Spleen (tissue), 11 donors: Measurements from ENCODE around the gene PRMT2. TPM values are rescaled to one million over a fixed set of nuclear protein-coding genes. Genes with fewer than 3 reads are reported as not detected.

ENCODE experiments used
- DNase-seq: peaks from one replicate; pipeline ENCODE4 v3.0.0-alpha.2; 2020
- H3K27ac ChIP-seq, 8 donors: fragments of 200-600 bp; sonication (generic) in 7 of 8; 1 replicate in 4 of 8; 2 replicates in 4 of 8; pipeline versions ENCODE4 v1.5.0 to v1.8.0; 2016 to 2021; ENCODE audit warnings: inconsistent platforms in 4 of 8, mild to moderate bottlenecking in 4 of 8, moderate library complexity in 1 of 8
- H3K27me3 ChIP-seq, 7 donors: fragments of 200-600 bp; sonication (generic) in 6 of 7; replicated peaks in 1 of 7; 1 replicate in 4 of 7; 2 replicates in 3 of 7; pipeline versions ENCODE4 v1.5.0 to v1.8.0; 2016 to 2021; ENCODE audit warnings: inconsistent platforms in 3 of 7, mild to moderate bottlenecking in 1 of 7
- H3K36me3 ChIP-seq, 6 donors: fragments of 200-600 bp; sonication (generic) in 5 of 6; 1 replicate in 4 of 6; 2 replicates in 2 of 6; pipeline versions ENCODE4 v1.5.0 to v1.8.0; 2016 to 2021; ENCODE audit warnings: inconsistent platforms in 2 of 6
- H3K4me1 ChIP-seq, 6 donors: fragments of 200-600 bp; sonication (generic) in 5 of 6; 1 replicate in 3 of 6; 2 replicates in 3 of 6; pipeline versions ENCODE4 v1.5.0 to v1.8.0; 2016 to 2021; ENCODE audit warnings: inconsistent platforms in 3 of 6
- H3K4me3 ChIP-seq, 8 donors: fragments of 200-600 bp; sonication (generic) in 7 of 8; 1 replicate in 4 of 8; 2 replicates in 4 of 8; pipeline versions ENCODE4 v1.5.0 to v1.8.0; 2016 to 2021; ENCODE audit warnings: inconsistent platforms in 4 of 8, mild to moderate bottlenecking in 4 of 8, moderate library complexity in 2 of 8
- H3K9me3 ChIP-seq, 8 donors: fragments of 200-600 bp; sonication (generic) in 7 of 8; 1 replicate in 4 of 8; 2 replicates in 4 of 8; pipeline versions ENCODE4 v1.5.0 to v1.8.0; 2016 to 2021; ENCODE audit warnings: inconsistent platforms in 4 of 8
- POLR2A ChIP-seq, 3 donors: fragments of 450-650 bp; IDR thresholded peaks; one replicate each; pipeline ENCODE4 v1.5.1; 2017; ENCODE audit warnings: antibody characterized with exemption in 3 of 3, mild to moderate bottlenecking in 1 of 3
- POLR2AphosphoS5 ChIP-seq, 3 donors: sonication (generic); formaldehyde crosslinking; IDR thresholded peaks; one replicate each; pipeline ENCODE4 v1.5.1; 2017; ENCODE audit warnings: antibody characterized with exemption in 3 of 3
- WGBS, 5 donors: extraction: QIAGEN DNeasy Blood & Tissue Kit in 3 of 5; methylation state at CpG; one replicate each; pipeline versions ENCODE4 v1.1.5 to v1.1.7; 2013 to 2018; 5-methylcytosine and 5-hydroxymethylcytosine counted together
- intact Hi-C: fragments of 100-400 bp; cut with DNase I; formaldehyde crosslinking; loops from one replicate; pipeline ENCODE4 v1.15.0; 2023; ENCODE audit warnings: low total_unique reads
- polyA plus RNA-seq, 3 donors: library from polyadenylated mRNA; stranded (reverse); fragments of 200-250 nt; gene quantifications; one replicate each; pipeline ENCODE4 v1.2.1, GENCODE V29; 2013
- total RNA-seq, 7 donors: library from RNA; depleted of rRNA in 3 of 7; stranded (reverse); fragments of >200 nt in 3 of 7; fragmentation: NEBNext Ultra II Directional in 4 of 7; extraction: Animal tissue kit (Norgen Biotek cat#: 25700) in 4 of 7; gene quantifications; one replicate each; pipeline versions ENCODE4 v1.1.0 to v1.2.1, GENCODE V29; 2016 to 2021
- TF ChIP-seq, protein P1 (sequence below), 11 experiments: fragments of 200-600 bp in 7 of 11; fragments of 450-650 bp in 4 of 11; sonication (generic) in 4 of 11; IDR thresholded peaks in 8 of 11; conservative IDR thresholded peaks in 3 of 11; 1 replicate in 7 of 11; 2 replicates in 4 of 11; pipeline versions ENCODE4 v1.4.0 to v1.8.0; 2016 to 2021; ENCODE audit warnings: antibody characterized with exemption in 11 of 11, inconsistent platforms in 4 of 11, mild to moderate bottlenecking in 1 of 11
- donor health status: healthy with polysubstance abuse.
- donor health status: DM: no; HTN: no; CAD: no; lungs with moderate emphysema.
- donor health status: DM: no; HTN: no; CAD: no.
- donor health status: Bipolar disorder and iron deficiency.
- donor health status: healthy.
- donor health status: DM: no; HTN: no; CAD: no.
- donor health status: DM: yes; HTN: yes; CAD: no.

The PRMT2 gene
- total and polyA plus RNA-seq, 10 donors = 57.8 to 129 (median 103) TPM

DNA sequence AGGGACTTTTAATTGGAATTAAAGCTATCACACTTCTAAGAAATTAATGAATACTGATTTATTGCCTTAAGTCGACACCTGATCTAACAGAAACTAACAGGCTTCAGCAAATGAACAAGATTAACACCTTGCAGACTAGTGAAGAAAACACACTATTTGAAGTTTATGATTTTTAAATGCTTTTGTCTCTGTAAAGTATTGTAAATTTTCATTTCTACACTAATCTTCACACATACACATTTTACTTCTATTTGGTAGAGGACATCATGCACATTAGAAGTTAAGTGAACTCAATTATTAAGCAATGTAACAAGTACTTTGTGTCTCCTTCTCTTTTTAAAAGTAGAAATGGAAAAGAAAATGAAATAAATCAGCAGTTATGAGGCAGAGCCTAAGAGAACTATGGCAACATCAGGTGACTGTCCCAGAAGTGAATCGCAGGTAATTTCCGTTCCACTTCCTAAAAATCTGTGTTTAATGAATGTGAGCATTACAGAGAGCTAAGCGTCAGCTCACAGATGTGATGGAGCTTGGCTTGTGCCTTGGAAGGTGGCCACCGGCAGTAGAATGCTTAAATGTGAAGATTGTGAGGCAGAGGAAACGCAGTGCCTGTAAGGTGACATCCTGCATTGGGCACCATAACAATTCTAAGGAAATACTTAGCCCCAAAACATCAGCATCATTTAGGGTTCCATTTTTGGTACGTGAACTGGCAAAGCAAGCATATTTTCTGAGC, 1.2 kb downstream of the PRMT2 start:
- Histone ChIP-seq H3K4me1 (peaks cover 29 to 70% (median 52%) of the 10 kb centered on the region in 6 donors), H3K9me3 (no peaks in the 10 kb centered on the region), H3K27me3 (no peaks in the 10 kb centered on the region), H3K4me3 (peak overlapping the region in 7 of 8 donors; percentile 90 to 98 (median 94)), H3K27ac (peak overlapping the region in 7 of 8 donors; percentile 99 to 100 (median 99)), H3K36me3 (peaks cover 0 to 31% (median 9%) of the 10 kb centered on the region in 6 donors)
- intact Hi-C loops = no loop called here
- WGBS, 5 donors = 62 to 73% (median 65%) methylated on average over 7 of the region's 7 CpGs
- TF ChIP-seq POLR2A (IDR thresholded peaks at IDR 0.05) (no peak), POLR2AphosphoS5 (IDR thresholded peaks at IDR 0.05) (no peak)
- TF ChIP-seq, protein P1, sequence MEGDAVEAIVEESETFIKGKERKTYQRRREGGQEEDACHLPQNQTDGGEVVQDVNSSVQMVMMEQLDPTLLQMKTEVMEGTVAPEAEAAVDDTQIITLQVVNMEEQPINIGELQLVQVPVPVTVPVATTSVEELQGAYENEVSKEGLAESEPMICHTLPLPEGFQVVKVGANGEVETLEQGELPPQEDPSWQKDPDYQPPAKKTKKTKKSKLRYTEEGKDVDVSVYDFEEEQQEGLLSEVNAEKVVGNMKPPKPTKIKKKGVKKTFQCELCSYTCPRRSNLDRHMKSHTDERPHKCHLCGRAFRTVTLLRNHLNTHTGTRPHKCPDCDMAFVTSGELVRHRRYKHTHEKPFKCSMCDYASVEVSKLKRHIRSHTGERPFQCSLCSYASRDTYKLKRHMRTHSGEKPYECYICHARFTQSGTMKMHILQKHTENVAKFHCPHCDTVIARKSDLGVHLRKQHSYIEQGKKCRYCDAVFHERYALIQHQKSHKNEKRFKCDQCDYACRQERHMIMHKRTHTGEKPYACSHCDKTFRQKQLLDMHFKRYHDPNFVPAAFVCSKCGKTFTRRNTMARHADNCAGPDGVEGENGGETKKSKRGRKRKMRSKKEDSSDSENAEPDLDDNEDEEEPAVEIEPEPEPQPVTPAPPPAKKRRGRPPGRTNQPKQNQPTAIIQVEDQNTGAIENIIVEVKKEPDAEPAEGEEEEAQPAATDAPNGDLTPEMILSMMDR (IDR thresholded peaks at IDR 0.05 in 8 of 11, conservative IDR thresholded peaks at IDR 0.05 in 3 of 11) = no peak
- DNase-seq = no peak

DNA sequence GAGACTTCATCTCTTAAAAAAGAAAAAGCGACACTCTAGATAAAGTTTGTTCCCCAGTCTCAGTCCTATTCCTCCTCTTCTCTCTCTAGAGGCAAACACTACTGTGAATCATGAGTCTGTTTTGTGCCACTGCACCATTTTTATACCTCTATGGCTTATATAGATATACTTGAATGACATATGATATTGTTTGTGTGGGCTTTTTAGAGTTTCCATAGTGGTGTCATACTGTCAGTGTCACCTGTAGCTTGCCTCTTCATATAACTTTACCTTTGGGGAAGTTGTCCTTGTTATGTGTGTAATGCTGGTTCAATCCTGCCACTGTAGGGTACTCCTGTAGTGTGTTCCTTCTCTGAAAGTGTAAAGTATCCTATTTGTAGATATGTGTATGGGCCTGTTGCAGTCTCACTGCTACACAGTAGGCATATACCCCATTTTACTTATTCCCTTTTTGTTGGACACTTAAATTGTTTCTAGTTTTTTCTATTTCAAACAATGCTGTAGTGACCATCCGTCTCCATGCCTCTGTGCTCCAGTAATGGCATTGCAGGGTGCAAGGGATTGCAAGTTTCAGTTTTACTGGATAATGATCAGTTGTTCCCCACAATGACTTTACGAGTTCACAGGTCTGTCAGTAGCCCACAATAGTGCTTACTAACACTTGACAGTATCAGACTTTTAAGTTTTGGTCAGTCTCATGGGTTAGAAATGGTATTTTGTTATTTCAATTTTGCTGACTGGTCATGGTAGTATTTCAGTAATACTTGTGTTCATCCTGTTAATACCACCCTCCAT, 2.7 kb downstream of the PRMT2 start:
- H3K27ac ChIP-seq = peak overlapping the region in 6 of 8 donors; percentile 33 to 100 (median 47)
- 43 to 62% (median 54%) methylated on average over 3 of the region's 3 CpGs for WGBS, 5 donors

DNA sequence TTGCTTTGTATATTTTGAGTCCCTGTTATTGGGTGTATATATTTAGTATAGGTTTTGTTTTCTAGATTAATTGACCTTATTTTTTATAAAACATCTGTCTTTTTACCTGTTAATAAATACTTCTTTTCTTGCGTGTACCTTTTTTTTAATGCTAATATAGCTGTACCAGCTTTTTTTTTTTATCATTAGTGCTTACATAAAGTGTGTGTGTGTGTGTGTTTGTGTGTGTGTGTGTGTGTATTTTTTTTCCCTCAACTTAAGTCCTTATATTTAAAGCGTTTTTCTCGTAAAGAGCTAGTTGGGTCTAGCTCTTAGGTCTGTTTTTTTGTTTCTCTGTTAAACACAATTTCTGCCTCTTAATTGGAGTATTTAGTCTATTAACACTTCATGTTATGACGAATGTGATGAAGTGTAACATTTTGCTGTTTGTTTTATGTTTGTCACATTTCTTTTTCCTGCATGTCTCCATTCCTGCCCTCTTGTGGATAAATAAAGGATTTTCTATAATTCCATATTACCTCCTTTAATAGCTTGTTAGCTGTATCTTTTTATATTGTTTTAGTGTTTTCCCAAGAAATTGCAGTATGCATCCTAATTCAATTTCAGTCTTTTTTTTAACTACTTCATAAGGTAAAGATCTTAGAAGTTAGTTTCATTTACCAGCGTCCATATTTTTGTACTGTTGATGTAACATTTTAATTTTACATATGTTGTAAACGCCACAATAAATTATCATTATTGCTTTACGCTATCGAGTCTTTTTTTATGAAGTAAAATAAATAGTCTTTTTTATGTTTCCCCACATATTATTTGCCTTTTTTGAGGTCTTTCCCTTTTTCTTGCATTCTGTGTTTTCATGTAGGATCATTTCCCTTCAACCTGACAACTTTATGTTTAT, 4.3 kb downstream of the PRMT2 start:
- no peak for DNase-seq
- peaks cover 29 to 65% (median 47%) of the 10 kb centered on the region in 6 donors for H3K4me1 ChIP-seq
- WGBS, 5 donors = 82 to 87% (median 84%) methylated on average over 8 of the region's 8 CpGs
- no peaks in the 10 kb centered on the region for H3K27me3 ChIP-seq
- H3K9me3 ChIP-seq = no peaks in the 10 kb centered on the region
- peak overlapping the region in 1 of 8 donors; percentile 97 for H3K4me3 ChIP-seq
- TF ChIP-seq, protein P1 (IDR thresholded peaks at IDR 0.05 in 8 of 11, conservative IDR thresholded peaks at IDR 0.05 in 3 of 11) = peak in 8 of 11 experiments; percentile 8 to 48 (median 36)
- TF ChIP-seq POLR2A (IDR thresholded peaks at IDR 0.05) = no peak
- no peak for TF ChIP-seq POLR2AphosphoS5 (IDR thresholded peaks at IDR 0.05)
- H3K36me3 ChIP-seq = peaks cover 3 to 61% (median 32%) of the 10 kb centered on the region in 6 donors
- intact Hi-C loops = no loop called here
- peak overlapping the region in 1 of 8 donors; percentile 100 for H3K27ac ChIP-seq

More for the DNA sequence above, 2.7 kb downstream of the PRMT2 start:
- no peak for DNase-seq
- TF ChIP-seq, protein P1 (IDR thresholded peaks at IDR 0.05 in 8 of 11, conservative IDR thresholded peaks at IDR 0.05 in 3 of 11) = no peak
- TF ChIP-seq POLR2AphosphoS5 (IDR thresholded peaks at IDR 0.05) = no peak
- TF ChIP-seq POLR2A (IDR thresholded peaks at IDR 0.05) = no peak
- H3K4me3 ChIP-seq = peak overlapping the region in 3 of 8 donors; percentile 1 to 97 (median 36)
- no peaks in the 10 kb centered on the region for H3K27me3 ChIP-seq
- no peaks in the 10 kb centered on the region for H3K9me3 ChIP-seq
- H3K4me1 ChIP-seq = peaks cover 29 to 73% (median 52%) of the 10 kb centered on the region in 6 donors
- peaks cover 0 to 45% (median 17%) of the 10 kb centered on the region in 6 donors for H3K36me3 ChIP-seq
- intact Hi-C loops = no loop called here
